Smooth muscle cell (in vitro differentiated cells): ENCODE measurements around the gene LONRF3. TPM values are rescaled to one million over a fixed set of nuclear protein-coding genes. Genes with fewer than 3 reads are reported as not detected.
"Not testable (repeated sequence)": the region's sequence is repeated elsewhere in the genome, so short reads cannot be mapped to it uniquely, and the experiment has no call there.

Experiments
- DNase-seq: peaks from one replicate; lab custom pipeline; 2025; ENCODE audit not compliant: unreplicated experiment; lab: John Stamatoyannopoulos, UW
- H2AFZ ChIP-seq: fragments of 200-600 bp; sonication (generic); 2 replicates; pipeline ENCODE4 v1.6.0; 2016; ENCODE audit warnings: antibody characterized with exemption, low read depth, mild to moderate bottlenecking
- H3F3A ChIP-seq: fragments of 200-600 bp; sonication (generic); 2 replicates; pipeline ENCODE4 v1.6.0; 2017; ENCODE audit warnings: antibody characterized with exemption, low read depth
- H3K27ac ChIP-seq: fragments of 200-600 bp; sonication (generic); 2 replicates; pipeline ENCODE4 v1.5.1; 2016; ENCODE audit warnings: low read depth, mild to moderate bottlenecking
- H3K27me3 ChIP-seq: fragments of 200-600 bp; sonication (generic); 2 replicates; pipeline ENCODE4 v1.6.1; 2016; ENCODE audit warnings: low read depth, mild to moderate bottlenecking
- H3K36me3 ChIP-seq: fragments of 200-600 bp; sonication (generic); 2 replicates; pipeline ENCODE4 v1.5.1; 2016; ENCODE audit warnings: low read depth
- H3K4me1 ChIP-seq: fragments of 200-600 bp; sonication (generic); 2 replicates; pipeline ENCODE4 v1.5.1; 2016; ENCODE audit warnings: low read depth
- H3K4me2 ChIP-seq: fragments of 200-600 bp; sonication (generic); 2 replicates; pipeline ENCODE4 v1.6.0; 2016; ENCODE audit warnings: mild to moderate bottlenecking
- H3K4me3 ChIP-seq: fragments of 200-600 bp; sonication (generic); 2 replicates; pipeline ENCODE4 v1.5.1; 2016; ENCODE audit warnings: mild to moderate bottlenecking
- H3K79me2 ChIP-seq: fragments of 200-600 bp; sonication (generic); 2 replicates; pipeline ENCODE4 v1.6.0; 2016; ENCODE audit warnings: low read depth, mild to moderate bottlenecking
- H3K9ac ChIP-seq: fragments of 200-600 bp; sonication (generic); 2 replicates; pipeline ENCODE4 v1.6.0; 2016; ENCODE audit warnings: low read depth
- H3K9me3 ChIP-seq: fragments of 200-600 bp; sonication (generic); replicated peaks from 2 replicates; pipeline ENCODE4 v1.5.1; 2016; ENCODE audit warnings: low read depth
- H4K20me1 ChIP-seq: fragments of 200-600 bp; sonication (generic); 2 replicates; pipeline ENCODE4 v1.6.0; 2016; ENCODE audit warnings: low read depth
- CTCF ChIP-seq: fragments of 200-600 bp; sonication (generic); IDR thresholded peaks from 2 replicates; pipeline ENCODE4 v1.5.1; 2017; ENCODE audit warnings: borderline replicate concordance, mild to moderate bottlenecking, antibody characterized with exemption; ENCODE audit not compliant: insufficient read depth, poor library complexity, severe bottlenecking
- WGBS: methylation state at CpG from one replicate; pipeline ENCODE4 v1.1.7; 2016; ENCODE audit warnings: low lambda C conversion rate; 5-methylcytosine and 5-hydroxymethylcytosine counted together
- polyA plus RNA-seq: library from polyadenylated mRNA; unstranded; fragments of >200 nt; fragmentation: Nextera tagmentation; extraction: Ambion mirVana; gene quantifications from 2 replicates; pipeline ENCODE4 v1.2.1, GENCODE V29; 2016
- total RNA-seq: library from RNA; depleted of rRNA; stranded (reverse); fragments of >200 nt; gene quantifications from 2 replicates; pipeline ENCODE4 v1.2.3, GENCODE V29; 2014

The LONRF3 gene
- total and polyA plus RNA-seq, 2 experiments from 2014 or later: 0.36 TPM; not detected in 1

- H3K27ac ChIP-seq, H3K4me3 ChIP-seq, H4K20me1 ChIP-seq, H3K9ac ChIP-seq, H3K9me3 ChIP-seq, H3K36me3 ChIP-seq, H3K27me3 ChIP-seq, H3K4me1 ChIP-seq, H3K79me2 ChIP-seq, H3K4me2 ChIP-seq, DNase-seq, H3F3A ChIP-seq, H2AFZ ChIP-seq: not testable (repeated sequence)
- 88% methylated on average over 28 of the region's 28 CpGs for WGBS
Observed at GRCh38 chrX:119027960-119028732, 53.7 kb downstream of the LONRF3 start.

- no peak for TF ChIP-seq CTCF
Observed at GRCh38 chrX:119028733-119029330, 54.4 kb downstream of the LONRF3 start.

GRCh38 chrX:119029656-119030055 is 55.2 kb downstream of the LONRF3 start:
- H3F3A ChIP-seq, H3K9ac ChIP-seq, H3K36me3 ChIP-seq, H3K9me3 ChIP-seq, H3K79me2 ChIP-seq, H3K4me2 ChIP-seq, DNase-seq, H3K27ac ChIP-seq, H3K4me1 ChIP-seq, H3K4me3 ChIP-seq, H3K27me3 ChIP-seq, H4K20me1 ChIP-seq, H2AFZ ChIP-seq: not testable (repeated sequence)
- WGBS: 91% methylated on average over 10 of the region's 10 CpGs

More at GRCh38 chrX:119028733-119029330, 54.4 kb downstream of the LONRF3 start:
- Histone ChIP-seq H3F3A (no peaks in the 10 kb centered on the region), H3K9ac (no peak overlapping the region), H3K36me3 (no peaks in the 10 kb centered on the region), H3K4me1 (no peaks in the 10 kb centered on the region), H3K4me2 (no peak overlapping the region), H2AFZ (no peak overlapping the region), H4K20me1 (no peaks in the 10 kb centered on the region), H3K9me3 (no peaks in the 10 kb centered on the region), H3K4me3 (no peak overlapping the region), H3K27ac (no peak overlapping the region), H3K79me2 (no peaks in the 10 kb centered on the region), H3K27me3 (no peaks in the 10 kb centered on the region)
- DNase-seq: no peak
- 75% methylated on average over 1 of the region's 1 CpG for WGBS

GRCh38 chrX:119030990-119031389 is 56.6 kb downstream of the LONRF3 start:
- H2AFZ ChIP-seq: no peak overlapping the region

More at GRCh38 chrX:119030990-119031389, 56.6 kb downstream of the LONRF3 start:
- Histone ChIP-seq H3K36me3 (no peaks in the 10 kb centered on the region), H4K20me1 (no peaks in the 10 kb centered on the region), H3K27ac (no peak overlapping the region), H3K4me2 (no peak overlapping the region), H3K9me3 (peaks cover 12% of the 10 kb centered on the region), H3K4me1 (no peaks in the 10 kb centered on the region), H3K4me3 (no peak overlapping the region), H3K79me2 (no peaks in the 10 kb centered on the region), H3F3A (no peaks in the 10 kb centered on the region), H3K27me3 (no peaks in the 10 kb centered on the region), H3K9ac (no peak overlapping the region)
- no peak for DNase-seq
- TF ChIP-seq CTCF: no peak
